Measurements from ENCODE around the gene RREB1.
A peak's percentile ranks its signal among the peaks of the same experiment; 100 is the strongest.

The RREB1 gene

DNA sequence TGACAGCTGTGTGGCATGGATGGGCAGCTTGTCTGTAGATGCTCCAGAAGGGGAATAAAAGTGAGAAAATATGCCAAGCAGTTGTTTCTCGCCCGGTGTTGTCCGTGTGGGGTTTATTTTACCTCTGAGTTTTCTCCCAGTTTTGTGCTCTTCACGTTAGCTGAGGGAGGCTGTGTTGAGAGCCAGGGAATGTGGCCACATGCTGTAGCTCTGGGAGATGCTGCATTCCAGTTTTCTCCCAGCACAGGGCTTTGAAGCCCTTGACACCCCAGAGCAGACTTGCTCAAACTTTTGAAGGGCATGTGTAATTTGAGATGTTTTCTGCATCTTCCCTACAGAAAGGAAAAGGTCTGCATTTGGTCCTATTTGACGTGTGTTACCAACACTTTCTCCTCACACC is 67.7 kb downstream of the RREB1 start:
- no peaks in the 10 kb centered on the region for H3K9me3 ChIP-seq
- no peak overlapping the region for H3K27ac ChIP-seq
- no peaks in the 10 kb centered on the region for H3K36me3 ChIP-seq
- H3K27me3 ChIP-seq: no peaks in the 10 kb centered on the region
- no peak overlapping the region for H3K4me3 ChIP-seq (ENCODE audit: low read depth in 1 of 2, low read length in 1 of 2)
- TF ChIP-seq, protein P1, sequence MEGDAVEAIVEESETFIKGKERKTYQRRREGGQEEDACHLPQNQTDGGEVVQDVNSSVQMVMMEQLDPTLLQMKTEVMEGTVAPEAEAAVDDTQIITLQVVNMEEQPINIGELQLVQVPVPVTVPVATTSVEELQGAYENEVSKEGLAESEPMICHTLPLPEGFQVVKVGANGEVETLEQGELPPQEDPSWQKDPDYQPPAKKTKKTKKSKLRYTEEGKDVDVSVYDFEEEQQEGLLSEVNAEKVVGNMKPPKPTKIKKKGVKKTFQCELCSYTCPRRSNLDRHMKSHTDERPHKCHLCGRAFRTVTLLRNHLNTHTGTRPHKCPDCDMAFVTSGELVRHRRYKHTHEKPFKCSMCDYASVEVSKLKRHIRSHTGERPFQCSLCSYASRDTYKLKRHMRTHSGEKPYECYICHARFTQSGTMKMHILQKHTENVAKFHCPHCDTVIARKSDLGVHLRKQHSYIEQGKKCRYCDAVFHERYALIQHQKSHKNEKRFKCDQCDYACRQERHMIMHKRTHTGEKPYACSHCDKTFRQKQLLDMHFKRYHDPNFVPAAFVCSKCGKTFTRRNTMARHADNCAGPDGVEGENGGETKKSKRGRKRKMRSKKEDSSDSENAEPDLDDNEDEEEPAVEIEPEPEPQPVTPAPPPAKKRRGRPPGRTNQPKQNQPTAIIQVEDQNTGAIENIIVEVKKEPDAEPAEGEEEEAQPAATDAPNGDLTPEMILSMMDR (IDR thresholded peaks at IDR 0.05): no peak
- peaks cover 10 to 14% of the 10 kb centered on the region in 2 experiments for H3K4me1 ChIP-seq (ENCODE audit: control insufficient read depth in 1 of 2, insufficient read depth in 1 of 2, low read depth in 1 of 2, low read length in 1 of 2)

DNA sequence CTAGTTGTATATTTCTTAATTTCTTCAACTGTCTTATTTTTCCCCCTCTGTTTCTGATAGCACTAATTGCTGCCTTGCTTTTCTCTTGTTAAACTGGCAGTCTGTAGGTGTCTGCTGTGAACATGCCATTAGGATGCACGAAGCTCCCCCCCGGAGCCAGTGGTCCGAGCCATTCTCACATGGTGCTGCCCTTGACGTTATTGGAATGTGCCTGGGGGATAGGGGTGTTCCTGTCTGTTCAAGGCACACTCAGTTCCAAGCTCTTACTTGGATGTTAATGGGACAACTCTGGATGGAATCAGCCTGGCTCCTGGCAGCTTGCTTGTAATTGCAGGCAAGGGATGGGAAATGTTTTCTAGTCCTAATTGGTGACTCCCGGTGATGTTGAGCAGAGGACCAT is 68.4 kb downstream of the RREB1 start:
- Histone ChIP-seq H3K4me3 (ENCODE audit: low read depth in 1 of 2, low read length in 1 of 2) (no peak overlapping the region), H3K27ac (no peak overlapping the region)

DNA sequence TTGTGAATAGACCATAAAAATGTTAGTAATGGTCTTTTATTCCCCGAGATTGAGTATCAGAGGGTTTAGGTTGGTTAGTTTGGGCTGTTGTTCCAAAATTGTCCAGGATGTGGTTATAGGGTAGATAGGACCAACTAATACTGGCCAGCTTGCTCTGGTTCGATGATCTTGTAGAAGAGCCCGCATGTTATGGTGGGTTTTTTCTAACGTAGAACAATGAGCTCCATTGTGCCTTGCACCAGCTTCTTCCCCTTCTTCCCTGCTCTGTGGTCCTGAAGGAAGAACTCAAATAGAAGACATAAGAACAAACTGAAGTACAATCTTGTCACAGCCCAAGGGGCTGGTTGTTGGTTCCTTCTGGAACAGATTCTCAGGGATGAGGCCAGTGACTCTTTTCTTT is 70.5 kb downstream of the RREB1 start:
- no peak overlapping the region for H3K4me3 ChIP-seq (ENCODE audit: low read depth in 1 of 2, low read length in 1 of 2)
- peak overlapping the region; percentile 46 for H3K27ac ChIP-seq
- no peaks in the 10 kb centered on the region for H3K27me3 ChIP-seq
- H3K4me1 ChIP-seq (ENCODE audit: control insufficient read depth in 1 of 2, insufficient read depth in 1 of 2, low read depth in 1 of 2, low read length in 1 of 2): peaks cover 0 to 5% of the 10 kb centered on the region in 2 experiments
- H3K36me3 ChIP-seq: peaks cover 21% of the 10 kb centered on the region
- TF ChIP-seq, protein P1 (IDR thresholded peaks at IDR 0.05): no peak
- H3K9me3 ChIP-seq: no peaks in the 10 kb centered on the region

More for the DNA sequence above, 68.4 kb downstream of the RREB1 start:
- H3K4me1 ChIP-seq (ENCODE audit: control insufficient read depth in 1 of 2, insufficient read depth in 1 of 2, low read depth in 1 of 2, low read length in 1 of 2): peaks cover 4 to 7% of the 10 kb centered on the region in 2 experiments
- TF ChIP-seq, protein P1 (IDR thresholded peaks at IDR 0.05): no peak
- H3K27me3 ChIP-seq: no peaks in the 10 kb centered on the region
- no peaks in the 10 kb centered on the region for H3K9me3 ChIP-seq
- peaks cover 4% of the 10 kb centered on the region for H3K36me3 ChIP-seq

DNA sequence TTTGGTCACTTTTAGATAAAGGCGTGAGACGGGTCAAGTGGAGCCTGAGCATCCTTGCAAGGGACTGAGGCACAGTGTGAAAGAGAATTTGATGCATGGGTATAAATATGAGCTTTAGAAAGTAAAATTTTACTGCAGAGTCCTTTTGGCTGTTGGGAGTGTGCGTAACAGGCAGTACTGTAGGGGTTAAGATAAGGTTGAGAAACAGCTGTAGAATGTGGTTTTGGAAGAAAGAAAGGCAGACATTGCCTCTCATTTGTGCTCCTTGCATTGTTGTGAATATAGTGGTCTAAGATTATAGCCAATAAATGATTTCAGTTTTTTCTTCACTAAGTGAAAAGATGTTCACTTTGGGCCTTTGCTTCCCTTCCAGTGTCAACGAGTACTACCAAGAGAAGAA is 73.0 kb downstream of the RREB1 start:
- Histone ChIP-seq H3K9me3 (no peaks in the 10 kb centered on the region), H3K27me3 (no peaks in the 10 kb centered on the region), H3K36me3 (peaks cover 39% of the 10 kb centered on the region), H3K4me1 (ENCODE audit: control insufficient read depth in 1 of 2, insufficient read depth in 1 of 2, low read depth in 1 of 2, low read length in 1 of 2) (peaks cover 0 to 5% of the 10 kb centered on the region in 2 experiments), H3K4me3 (ENCODE audit: low read depth in 1 of 2, low read length in 1 of 2) (no peak overlapping the region), H3K27ac (no peak overlapping the region)
- TF ChIP-seq, protein P1 (IDR thresholded peaks at IDR 0.05): no peak

DNA sequence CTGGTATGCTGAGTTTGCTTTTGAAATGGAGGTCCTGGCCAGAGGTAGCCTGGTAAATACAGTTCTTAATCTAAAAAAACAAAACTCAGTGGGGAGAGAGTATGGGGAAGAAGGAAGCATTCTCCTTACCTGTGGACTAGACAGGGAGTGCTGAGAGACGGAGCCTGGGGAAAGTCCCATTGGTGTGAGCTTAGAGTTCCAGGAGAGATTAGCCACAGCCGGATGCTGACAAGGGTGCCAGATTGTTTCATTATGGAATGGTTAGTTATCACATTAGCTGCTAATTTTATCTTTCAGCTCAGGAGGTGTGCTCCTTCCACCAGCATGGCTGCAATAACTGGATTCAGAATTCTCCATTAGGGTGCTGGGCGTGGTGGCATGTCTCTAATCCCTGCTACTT is 75.9 kb downstream of the RREB1 start:
- Histone ChIP-seq H3K4me3 (ENCODE audit: low read depth in 1 of 2, low read length in 1 of 2) (no peak overlapping the region), H3K4me1 (ENCODE audit: control insufficient read depth in 1 of 2, insufficient read depth in 1 of 2, low read depth in 1 of 2, low read length in 1 of 2) (no peaks in the 10 kb centered on the region), H3K27ac (no peak overlapping the region), H3K9me3 (no peaks in the 10 kb centered on the region), H3K27me3 (no peaks in the 10 kb centered on the region), H3K36me3 (peaks cover 53% of the 10 kb centered on the region)
- TF ChIP-seq, protein P1 (IDR thresholded peaks at IDR 0.05): no peak

DNA sequence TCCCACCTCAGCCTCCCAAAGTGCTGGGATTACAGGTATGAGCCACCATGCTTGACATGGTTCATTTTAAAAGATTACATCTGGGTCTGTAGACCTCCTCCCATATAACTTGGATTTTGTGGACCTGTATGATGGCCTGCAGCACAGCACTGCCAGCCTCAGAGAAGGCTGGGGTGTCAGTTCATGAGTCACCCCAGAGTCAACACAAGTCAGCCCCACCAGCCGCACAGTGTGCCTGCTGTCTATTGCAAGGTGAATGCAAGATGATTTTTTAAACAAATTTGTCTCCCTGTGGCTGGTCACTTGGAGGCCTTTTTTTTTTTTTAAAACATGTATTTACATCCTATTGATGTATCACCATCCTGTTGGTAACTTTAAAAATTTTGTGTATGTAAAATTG is 76.7 kb downstream of the RREB1 start:
- TF ChIP-seq, protein P1 (IDR thresholded peaks at IDR 0.05): no peak
- Histone ChIP-seq H3K27me3 (no peaks in the 10 kb centered on the region), H3K4me1 (ENCODE audit: control insufficient read depth in 1 of 2, insufficient read depth in 1 of 2, low read depth in 1 of 2, low read length in 1 of 2) (no peaks in the 10 kb centered on the region), H3K9me3 (no peaks in the 10 kb centered on the region), H3K4me3 (ENCODE audit: low read depth in 1 of 2, low read length in 1 of 2) (no peak overlapping the region), H3K27ac (no peak overlapping the region), H3K36me3 (peaks cover 61% of the 10 kb centered on the region)
